ENCODE results near the gene PIGA. TPM values are rescaled to one million over a fixed set of nuclear protein-coding genes. Genes with fewer than 3 reads are reported as not detected.

The PIGA gene
- total RNA-seq, 1 donor from 2014 or later = 3.8 TPM

DNA sequence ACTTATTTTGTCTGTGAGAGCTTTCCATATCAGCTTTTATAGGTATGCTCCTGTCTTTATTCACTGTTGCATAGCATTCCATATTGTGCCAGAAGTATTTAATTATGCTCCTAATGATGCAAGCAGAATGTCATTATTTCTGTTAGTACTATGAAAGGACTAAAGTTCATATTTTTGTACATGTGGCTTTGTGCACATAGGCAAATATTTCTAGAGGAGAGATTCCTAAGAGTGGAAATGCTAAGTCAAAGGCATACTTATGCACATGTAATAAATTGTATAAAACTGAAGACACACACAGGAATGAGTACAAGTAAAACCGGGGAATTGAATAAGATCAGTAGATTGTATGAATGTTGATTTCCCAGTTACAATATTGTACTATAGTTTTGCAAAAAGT is 63.6 kb downstream of the PIGA start:
- intact Hi-C loops (cut with DNase I) = no loop called here
- ATAC-seq (no peak), DNase-seq (ENCODE audit: missing footprints) (no peak)

DNA sequence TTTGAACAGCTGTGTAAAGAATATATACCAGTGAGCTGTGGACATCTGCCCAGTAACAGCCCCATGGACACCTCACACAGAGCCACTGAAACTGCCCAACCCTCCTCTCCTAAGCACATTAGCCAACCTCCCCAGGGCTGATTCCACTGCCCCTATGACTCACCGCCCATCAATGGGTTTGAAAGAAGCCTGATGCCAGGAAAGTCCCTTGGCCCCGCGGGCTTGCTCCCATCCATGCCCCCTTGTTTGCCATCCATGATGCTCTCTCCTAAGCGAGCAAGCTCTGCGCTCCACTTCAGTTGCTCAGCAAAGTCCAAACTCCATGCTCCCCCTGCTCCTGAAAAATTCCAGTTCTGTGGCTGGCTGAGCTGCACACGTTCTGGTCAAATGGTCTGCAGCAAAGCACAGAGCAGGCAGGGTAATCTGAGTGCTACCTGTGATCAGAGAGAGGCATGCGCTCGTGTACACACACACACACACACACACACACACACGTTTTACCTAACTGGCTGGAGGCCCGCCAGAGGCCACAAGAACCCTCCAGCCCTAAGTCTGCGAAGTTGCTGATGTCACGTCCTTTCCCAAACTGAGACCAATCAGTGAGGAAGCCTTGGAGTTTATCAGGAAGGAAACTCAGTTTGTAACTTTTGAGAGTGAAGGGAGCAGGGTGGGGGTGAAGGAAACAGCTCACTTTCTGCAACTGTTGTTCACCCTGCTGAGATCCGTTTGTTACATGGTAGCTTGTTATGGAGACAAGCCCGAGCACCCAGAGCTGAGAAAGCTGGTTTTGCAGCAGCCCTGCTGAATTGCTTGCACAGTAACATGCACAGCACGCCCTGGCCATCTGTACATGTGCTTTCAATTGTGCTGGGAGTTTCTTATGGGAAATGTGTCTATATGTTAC is 65.5 kb downstream of the PIGA start, which contains the start of gene ASB9:
ASB9 (minus strand) TSS at position 466 of the 904 bp plus-strand sequence; CDS start at position 257, 209 bp downstream.
- intact Hi-C loops (cut with DNase I) = no loop called here
- DNase-seq (ENCODE audit: missing footprints) (no peak), ATAC-seq (peak; percentile 20)

Other genes starting within 250 kb of the PIGA start
- gene ASB9, start 65.4 kb downstream of the PIGA start, total RNA-seq = 1.5 TPM
- gene ASB11, start 19.9 kb downstream of the PIGA start, total RNA-seq = 85.9 TPM
- gene VEGFD, start 48.9 kb upstream of the PIGA start, total RNA-seq = 23.5 TPM
- gene PIR, start 157.8 kb upstream of the PIGA start, total RNA-seq = 13.2 TPM
- gene BMX, start 165.3 kb upstream of the PIGA start, total RNA-seq = 1.4 TPM